Measurements from ENCODE around the gene VPS13C. TPM values are rescaled to one million over a fixed set of nuclear protein-coding genes. Genes with fewer than 3 reads are reported as not detected.

VPS13C gene
- total RNA-seq, 1 experiment from 2014 or later: 47.3 TPM

DNA sequence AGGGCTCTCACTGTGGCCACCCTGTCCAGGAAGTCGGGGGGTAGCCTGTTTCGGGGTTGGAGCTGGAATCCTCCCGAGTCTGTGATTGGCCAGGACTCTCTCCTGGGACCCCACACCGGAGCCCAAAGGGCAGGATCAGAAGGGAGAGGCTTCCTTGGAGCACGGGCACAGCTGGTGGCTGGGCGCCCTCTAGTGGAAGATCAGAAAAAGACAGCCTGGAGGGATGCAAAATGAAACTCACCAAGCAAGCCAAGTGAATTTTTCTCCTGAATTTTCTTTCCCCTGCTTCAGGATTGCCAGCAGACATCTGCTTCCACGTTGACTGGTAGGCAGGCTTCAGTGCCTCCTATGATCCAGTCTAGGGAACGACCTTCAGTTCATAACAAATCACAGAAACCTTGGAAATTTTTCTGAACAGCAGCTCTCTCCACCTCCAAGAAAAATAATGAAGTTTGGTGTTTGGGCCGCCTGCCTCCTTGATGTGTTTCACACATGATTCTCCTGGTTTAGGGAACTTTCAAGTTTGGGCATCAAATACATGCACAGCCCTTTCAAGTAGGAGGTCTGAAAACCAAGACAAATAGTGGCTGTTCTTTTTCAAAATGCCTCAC lies 224.6 kb downstream of the VPS13C start:
- ChIA-PET POLR2A (no interaction called here), CTCF (interaction anchor here (0.5 to 1.5 kb wide), 2 partner anchors 92 to 668 kb away, joined by 3 to 5 read pairs; no protein-coding TSS in a partner anchor)
- Histone ChIP-seq H3K9me3 (ENCODE audit: control insufficient read depth, insufficient read depth, low read depth, low read length) (no peaks in the 10 kb centered on the region), H3K4me3 (ENCODE audit: low read depth in 2 of 2, low read length in 2 of 2) (0 out of 4 replicates have a peak overlapping the region, but pooled peaks of 1 of the 2 experiments have one; percentile 14), H3K36me3 (ENCODE audit: control insufficient read depth, insufficient read depth, low read length) (no peaks in the 10 kb centered on the region), H3K4me1 (ENCODE audit: control insufficient read depth, insufficient read depth, low read length) (peaks cover 7% of the 10 kb centered on the region; the same call in 1 of the 2 replicates), H3K27ac (ENCODE audit: low read length) (no peak overlapping the region), H3K27me3 (ENCODE audit: control insufficient read depth, insufficient read depth, low read length) (no peaks in the 10 kb centered on the region; the same call in 1 of the 2 replicates)
- BruUV-seq (replicated peaks): no TSS peak
- intact Hi-C loops (cut with micrococcal nuclease; ENCODE audit: unreplicated experiment) (loop anchor here (1.0 kb wide), 1 partner anchor 668 kb away; no protein-coding TSS in a partner anchor), in situ Hi-C loops (cut with HindIII; ENCODE audit: low pct_unique_long_range_greater_than_20kb, low sequenced_read_pairs) (no loop called here)
- TF ChIP-seq SIN3A (IDR thresholded peaks at IDR 0.05; ENCODE audit: borderline replicate concordance, insufficient read depth, low read depth, low read length): no peak
- TF ChIP-seq, protein P1, sequence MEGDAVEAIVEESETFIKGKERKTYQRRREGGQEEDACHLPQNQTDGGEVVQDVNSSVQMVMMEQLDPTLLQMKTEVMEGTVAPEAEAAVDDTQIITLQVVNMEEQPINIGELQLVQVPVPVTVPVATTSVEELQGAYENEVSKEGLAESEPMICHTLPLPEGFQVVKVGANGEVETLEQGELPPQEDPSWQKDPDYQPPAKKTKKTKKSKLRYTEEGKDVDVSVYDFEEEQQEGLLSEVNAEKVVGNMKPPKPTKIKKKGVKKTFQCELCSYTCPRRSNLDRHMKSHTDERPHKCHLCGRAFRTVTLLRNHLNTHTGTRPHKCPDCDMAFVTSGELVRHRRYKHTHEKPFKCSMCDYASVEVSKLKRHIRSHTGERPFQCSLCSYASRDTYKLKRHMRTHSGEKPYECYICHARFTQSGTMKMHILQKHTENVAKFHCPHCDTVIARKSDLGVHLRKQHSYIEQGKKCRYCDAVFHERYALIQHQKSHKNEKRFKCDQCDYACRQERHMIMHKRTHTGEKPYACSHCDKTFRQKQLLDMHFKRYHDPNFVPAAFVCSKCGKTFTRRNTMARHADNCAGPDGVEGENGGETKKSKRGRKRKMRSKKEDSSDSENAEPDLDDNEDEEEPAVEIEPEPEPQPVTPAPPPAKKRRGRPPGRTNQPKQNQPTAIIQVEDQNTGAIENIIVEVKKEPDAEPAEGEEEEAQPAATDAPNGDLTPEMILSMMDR (IDR thresholded peaks at IDR 0.05): peak; percentile 98
- DNase-seq (ENCODE audit: low read depth, low spot score): peak; percentile 43
- ATAC-seq: peak; percentile 79; the same call in 1 of the 2 replicates

DNA sequence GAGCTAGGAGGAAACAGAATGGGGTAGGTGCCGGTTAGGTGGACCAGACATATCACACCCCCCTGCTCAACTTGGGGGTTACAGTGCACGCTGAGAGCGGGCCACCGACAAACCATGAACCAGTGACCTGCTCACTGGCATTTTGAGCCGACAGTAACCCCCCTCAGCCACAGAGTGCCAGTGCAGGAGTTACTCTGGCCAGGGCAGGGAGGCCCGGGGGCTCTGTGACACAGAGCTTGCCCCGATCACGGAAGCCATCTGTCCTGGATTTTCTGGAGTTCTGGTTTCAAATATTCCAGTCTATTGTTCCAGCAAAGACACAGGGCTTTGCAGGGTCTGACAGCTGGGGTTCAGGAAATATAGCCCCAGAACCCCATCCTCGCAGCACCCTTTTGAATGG lies 225.2 kb downstream of the VPS13C start:
- DNase-seq (ENCODE audit: low read depth, low spot score): no peak
- H3K4me3 ChIP-seq (ENCODE audit: low read depth in 2 of 2, low read length in 2 of 2): 0 out of 4 replicates have a peak overlapping the region, but pooled peaks of 1 of the 2 experiments have one; percentile 14
- intact Hi-C loops (cut with micrococcal nuclease; ENCODE audit: unreplicated experiment): loop anchor here (1.0 kb wide), 1 partner anchor 668 kb away; no protein-coding TSS in a partner anchor
- peak; percentile 31; the same call in 1 of the 2 replicates for ATAC-seq
- no peaks in the 10 kb centered on the region for H3K9me3 ChIP-seq (ENCODE audit: control insufficient read depth, insufficient read depth, low read depth, low read length)
- TF ChIP-seq, protein P2, sequence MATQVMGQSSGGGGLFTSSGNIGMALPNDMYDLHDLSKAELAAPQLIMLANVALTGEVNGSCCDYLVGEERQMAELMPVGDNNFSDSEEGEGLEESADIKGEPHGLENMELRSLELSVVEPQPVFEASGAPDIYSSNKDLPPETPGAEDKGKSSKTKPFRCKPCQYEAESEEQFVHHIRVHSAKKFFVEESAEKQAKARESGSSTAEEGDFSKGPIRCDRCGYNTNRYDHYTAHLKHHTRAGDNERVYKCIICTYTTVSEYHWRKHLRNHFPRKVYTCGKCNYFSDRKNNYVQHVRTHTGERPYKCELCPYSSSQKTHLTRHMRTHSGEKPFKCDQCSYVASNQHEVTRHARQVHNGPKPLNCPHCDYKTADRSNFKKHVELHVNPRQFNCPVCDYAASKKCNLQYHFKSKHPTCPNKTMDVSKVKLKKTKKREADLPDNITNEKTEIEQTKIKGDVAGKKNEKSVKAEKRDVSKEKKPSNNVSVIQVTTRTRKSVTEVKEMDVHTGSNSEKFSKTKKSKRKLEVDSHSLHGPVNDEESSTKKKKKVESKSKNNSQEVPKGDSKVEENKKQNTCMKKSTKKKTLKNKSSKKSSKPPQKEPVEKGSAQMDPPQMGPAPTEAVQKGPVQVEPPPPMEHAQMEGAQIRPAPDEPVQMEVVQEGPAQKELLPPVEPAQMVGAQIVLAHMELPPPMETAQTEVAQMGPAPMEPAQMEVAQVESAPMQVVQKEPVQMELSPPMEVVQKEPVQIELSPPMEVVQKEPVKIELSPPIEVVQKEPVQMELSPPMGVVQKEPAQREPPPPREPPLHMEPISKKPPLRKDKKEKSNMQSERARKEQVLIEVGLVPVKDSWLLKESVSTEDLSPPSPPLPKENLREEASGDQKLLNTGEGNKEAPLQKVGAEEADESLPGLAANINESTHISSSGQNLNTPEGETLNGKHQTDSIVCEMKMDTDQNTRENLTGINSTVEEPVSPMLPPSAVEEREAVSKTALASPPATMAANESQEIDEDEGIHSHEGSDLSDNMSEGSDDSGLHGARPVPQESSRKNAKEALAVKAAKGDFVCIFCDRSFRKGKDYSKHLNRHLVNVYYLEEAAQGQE (IDR thresholded peaks at IDR 0.05; ENCODE audit: insufficient read depth in 1 of 2, low read depth in 2 of 2, low read length in 1 of 2): no peak
- TF ChIP-seq, protein P1 (IDR thresholded peaks at IDR 0.05): no peak
- TF ChIP-seq SIN3A (IDR thresholded peaks at IDR 0.05; ENCODE audit: borderline replicate concordance, insufficient read depth, low read depth, low read length): no peak
- no peak for TF ChIP-seq POLR2AphosphoS5 (IDR thresholded peaks at IDR 0.05; ENCODE audit: low read depth, low read length)
- no peak for TF ChIP-seq TCF7L2 (IDR thresholded peaks at IDR 0.05; ENCODE audit: low read depth, low read length)
- no TSS peak for BruUV-seq (replicated peaks)
- H3K27ac ChIP-seq (ENCODE audit: low read length): no peak overlapping the region
- CTCF ChIA-PET: interaction anchor here (0.5 to 2.0 kb wide), 5 partner anchors 29 to 668 kb away, joined by 3 to 18 read pairs (median 5); no protein-coding TSS in a partner anchor
- no peaks in the 10 kb centered on the region; the same call in 1 of the 2 replicates for H3K27me3 ChIP-seq (ENCODE audit: control insufficient read depth, insufficient read depth, low read length)
- POLR2A ChIA-PET: no interaction called here
- H3K36me3 ChIP-seq (ENCODE audit: control insufficient read depth, insufficient read depth, low read length): no peaks in the 10 kb centered on the region
- peaks cover 7% of the 10 kb centered on the region; the same call in 1 of the 2 replicates for H3K4me1 ChIP-seq (ENCODE audit: control insufficient read depth, insufficient read depth, low read length)
- in situ Hi-C loops (cut with HindIII; ENCODE audit: low pct_unique_long_range_greater_than_20kb, low sequenced_read_pairs): no loop called here
